Osteocyte (in vitro differentiated cells): ENCODE results near the gene FIBCD1. TPM values are rescaled to one million over a fixed set of nuclear protein-coding genes. Genes with fewer than 3 reads are reported as not detected.

ENCODE experiments used
- DNase-seq: peaks from one replicate; pipeline ENCODE4 v3.0.0; 2021; ENCODE audit warnings: mixed read lengths; ENCODE audit not compliant: unreplicated experiment; ENCODE audit errors: extremely low spot score
- H3K27ac Mint-ChIP-seq: one replicate; pipeline ENCODE4 v1.8.0; 2021; ENCODE audit warnings: mild to moderate bottlenecking, mixed read lengths; ENCODE audit not compliant: unreplicated experiment
- H3K27me3 Mint-ChIP-seq: one replicate; pipeline ENCODE4 v1.8.0; 2021; ENCODE audit warnings: mixed read lengths; ENCODE audit not compliant: unreplicated experiment
- H3K36me3 Mint-ChIP-seq: one replicate; pipeline ENCODE4 v1.8.0; 2021; ENCODE audit warnings: mixed read lengths; ENCODE audit not compliant: unreplicated experiment
- H3K4me1 Mint-ChIP-seq: one replicate; pipeline ENCODE4 v1.8.0; 2021; ENCODE audit warnings: mixed read lengths; ENCODE audit not compliant: unreplicated experiment
- H3K4me3 Mint-ChIP-seq: one replicate; pipeline ENCODE4 v1.8.0; 2021; ENCODE audit warnings: mild to moderate bottlenecking, moderate library complexity, mixed read lengths; ENCODE audit not compliant: unreplicated experiment
- H3K9me3 Mint-ChIP-seq: one replicate; pipeline ENCODE4 v1.8.0; 2021; ENCODE audit warnings: mixed read lengths; ENCODE audit not compliant: unreplicated experiment
- CTCF ChIP-seq: fragments of 200-600 bp; sonication (generic); IDR thresholded peaks from 2 replicates; pipeline ENCODE4 v1.5.0; 2021; ENCODE audit warnings: antibody characterized with exemption, mild to moderate bottlenecking, moderate library complexity
- total RNA-seq: library from RNA; stranded (reverse); gene quantifications from 2 replicates; pipeline ENCODE4 v1.2.1, GENCODE V29; 2021

Gene FIBCD1
- total RNA-seq, 1 donor from 2014 or later, result 18.2 TPM

- Mint-ChIP-seq H3K4me1 (no peaks in the 10 kb centered on the region), H3K4me3 (no peak overlapping the region)
- DNase-seq, result no peak
These were observed 38.1 kb downstream of the FIBCD1 start for GRCh38 chr9:130900701-130901497.

GRCh38 chr9:130899051-130899748 is 39.8 kb downstream of the FIBCD1 start:
- no peak overlapping the region for H3K4me3 Mint-ChIP-seq
- no peak for TF ChIP-seq CTCF
- no peaks in the 10 kb centered on the region for H3K27me3 Mint-ChIP-seq
- H3K27ac Mint-ChIP-seq, result no peak overlapping the region
- H3K4me1 Mint-ChIP-seq, result no peaks in the 10 kb centered on the region
- peaks cover 1% of the 10 kb centered on the region for H3K36me3 Mint-ChIP-seq
- no peaks in the 10 kb centered on the region for H3K9me3 Mint-ChIP-seq
- DNase-seq, result no peak

More at GRCh38 chr9:130900701-130901497, 38.1 kb downstream of the FIBCD1 start:
- Mint-ChIP-seq H3K36me3 (no peaks in the 10 kb centered on the region), H3K9me3 (no peaks in the 10 kb centered on the region), H3K27me3 (no peaks in the 10 kb centered on the region), H3K27ac (no peak overlapping the region)
- TF ChIP-seq CTCF, result no peak

DNA sequence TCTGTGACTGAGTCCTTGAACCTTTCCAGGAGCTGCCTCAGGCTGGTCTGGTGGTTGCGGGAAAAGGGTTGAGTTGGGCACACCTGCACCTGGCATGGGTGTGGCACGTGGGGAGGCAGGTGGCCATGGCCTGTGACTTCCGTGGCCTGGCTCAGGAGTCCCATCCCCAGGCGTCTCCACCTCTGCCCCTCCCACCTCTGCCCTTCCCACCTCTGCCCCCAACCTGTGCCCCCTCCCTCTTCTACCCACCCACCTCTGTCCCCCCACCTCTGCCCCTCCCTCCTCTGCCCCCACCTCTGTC is 40.5 kb downstream of the FIBCD1 start:
- Mint-ChIP-seq H3K27ac (no peak overlapping the region), H3K36me3 (peaks cover 6% of the 10 kb centered on the region), H3K4me3 (no peak overlapping the region), H3K27me3 (no peaks in the 10 kb centered on the region), H3K9me3 (no peaks in the 10 kb centered on the region), H3K4me1 (no peaks in the 10 kb centered on the region)
- DNase-seq, result no peak
- no peak for TF ChIP-seq CTCF

DNA sequence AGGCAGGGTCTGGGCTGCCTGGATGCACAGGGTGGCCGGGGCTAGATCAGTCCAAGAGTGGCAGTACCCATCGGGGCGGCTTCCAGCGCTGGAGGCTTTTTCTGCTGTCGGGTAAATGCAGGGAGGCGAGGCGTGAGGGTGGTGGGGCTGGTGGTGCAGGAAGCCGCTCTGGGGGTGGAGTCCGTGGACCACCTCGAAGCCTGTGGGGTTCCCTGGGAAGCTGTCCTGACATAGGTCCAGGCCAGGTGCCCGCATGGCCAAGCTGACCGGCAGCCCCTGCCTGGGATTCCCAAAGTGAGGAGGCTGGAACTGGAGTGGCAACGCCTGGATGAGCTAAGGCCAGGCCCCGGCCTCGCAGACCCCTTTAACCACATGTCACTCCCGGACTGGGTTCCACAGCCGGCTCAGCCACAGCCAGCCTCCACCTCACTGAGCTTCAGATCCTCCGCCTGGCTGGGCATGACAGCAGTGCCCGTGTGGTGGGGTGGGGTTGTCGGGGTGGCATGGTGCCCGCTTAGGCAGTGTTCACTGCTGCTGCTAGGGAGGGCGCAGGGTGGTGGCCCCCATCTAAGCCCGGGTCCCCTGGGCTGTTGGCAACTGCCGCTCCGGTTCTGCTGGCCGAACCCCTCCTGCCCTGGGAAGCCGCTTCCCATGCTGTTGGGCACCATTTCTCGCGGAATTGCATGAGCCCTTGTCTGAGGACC is 41.0 kb downstream of the FIBCD1 start:
- H3K27ac Mint-ChIP-seq, result no peak overlapping the region
- TF ChIP-seq CTCF, result no peak
- H3K9me3 Mint-ChIP-seq, result no peaks in the 10 kb centered on the region
- H3K4me1 Mint-ChIP-seq, result no peaks in the 10 kb centered on the region
- H3K27me3 Mint-ChIP-seq, result no peaks in the 10 kb centered on the region
- H3K36me3 Mint-ChIP-seq, result peaks cover 9% of the 10 kb centered on the region
- DNase-seq, result no peak
- no peak overlapping the region for H3K4me3 Mint-ChIP-seq
